HepG2 (cell line): ENCODE results near the gene SSBP2. TPM values are rescaled to one million over a fixed set of nuclear protein-coding genes. Genes with fewer than 3 reads are reported as not detected.

Experiments used
- BRD4 ChIP-seq: sonication (generic); formaldehyde crosslinking; IDR thresholded peaks from 2 replicates; pipeline ENCODE4 v1.4.0; 2020; ENCODE audit warnings: missing genetic modification reagents
- CAMTA2 ChIP-seq: sonication (generic); formaldehyde crosslinking; IDR thresholded peaks from 2 replicates; pipeline ENCODE4 v1.4.0; 2020; ENCODE audit warnings: mild to moderate bottlenecking, missing genetic modification reagents, borderline replicate concordance
- ELF4 ChIP-seq: sonication (generic); formaldehyde crosslinking; IDR thresholded peaks from 2 replicates; pipeline ENCODE4 v1.5.0; 2020; ENCODE audit warnings: missing genetic modification reagents, mild to moderate bottlenecking, moderate library complexity, borderline replicate concordance
- HDAC6 ChIP-seq: fragments of 200-600 bp; sonication (generic); IDR thresholded peaks from 2 replicates; pipeline ENCODE4 v1.7.0; 2017; ENCODE audit warnings: mild to moderate bottlenecking, antibody characterized with exemption, low read length, low read depth
- JUN ChIP-seq: sonication (generic); formaldehyde crosslinking; IDR thresholded peaks from 2 replicates; pipeline ENCODE4 v1.4.0; 2020; ENCODE audit warnings: mild to moderate bottlenecking, missing genetic modification reagents
- KDM1A ChIP-seq: IDR thresholded peaks from 2 replicates; pipeline ENCODE4 v1.6.1; 2016; ENCODE audit warnings: missing compliant biosample characterization
- KLF16 ChIP-seq, 2 experiments: sonication (generic) in 1 of 2; formaldehyde crosslinking in 1 of 2; IDR thresholded peaks; 2 replicates each; pipeline versions ENCODE4 v1.6.1 to v1.8.0; 2016 to 2023; ENCODE audit warnings: missing genetic modification reagents in 2 of 2, missing compliant biosample characterization in 1 of 2
- LCORL ChIP-seq, 2 experiments: fragments of 450-650 bp in 1 of 2; sonication (generic) in 1 of 2; formaldehyde crosslinking in 1 of 2; IDR thresholded peaks; 2 replicates each; pipeline versions ENCODE4 v1.5.0 to v1.6.1; 2017 to 2020; ENCODE audit warnings: antibody characterized with exemption in 1 of 2, missing genetic modification reagents in 1 of 2
- MTERF4 ChIP-seq: sonication (generic); formaldehyde crosslinking; IDR thresholded peaks from 2 replicates; pipeline ENCODE4 v1.8.0; 2023; ENCODE audit warnings: mild to moderate bottlenecking, missing genetic modification reagents
- PBX3 ChIP-seq: sonication (generic); formaldehyde crosslinking; IDR thresholded peaks from 2 replicates; pipeline ENCODE4 v1.8.1; 2023; ENCODE audit warnings: missing genetic modification reagents, inconsistent platforms, borderline replicate concordance
- RBAK ChIP-seq: sonication (generic); formaldehyde crosslinking; IDR thresholded peaks from 2 replicates; pipeline ENCODE4 v1.5.1; 2020; ENCODE audit warnings: mild to moderate bottlenecking, missing genetic modification reagents
- SIX1 ChIP-seq: sonication (generic); formaldehyde crosslinking; IDR thresholded peaks from 2 replicates; pipeline ENCODE4 v1.4.0; 2020; ENCODE audit warnings: missing genetic modification reagents, borderline replicate concordance
- SMAD1 ChIP-seq: sonication (generic); formaldehyde crosslinking; IDR thresholded peaks from 2 replicates; pipeline ENCODE4 v1.4.0; 2020; ENCODE audit warnings: missing genetic modification reagents, low read depth, mild to moderate bottlenecking, borderline replicate concordance
- SMC3 ChIP-seq: IDR thresholded peaks from 2 replicates; pipeline ENCODE4 v1.6.1; 2011; ENCODE audit warnings: low read length, improper control_type of control experiment
- SNAPC4 ChIP-seq: sonication (generic); formaldehyde crosslinking; IDR thresholded peaks from 2 replicates; pipeline ENCODE4 v1.4.0; 2020; ENCODE audit warnings: mild to moderate bottlenecking, missing genetic modification reagents
- SRSF4 ChIP-seq: fragments of 200-400 bp; formaldehyde crosslinking; IDR thresholded peaks from one replicate; pipeline ENCODE4 v1.6.1; 2018; ENCODE audit warnings: mild to moderate bottlenecking, low read depth, low read length, moderate library complexity; ENCODE audit not compliant: poor library complexity, severe bottlenecking
- TCF7 ChIP-seq: sonication (generic); IDR thresholded peaks from 2 replicates; pipeline ENCODE4 v1.6.1; 2016; ENCODE audit warnings: antibody characterized with exemption, low read depth
- TSC22D2 ChIP-seq: sonication (generic); formaldehyde crosslinking; IDR thresholded peaks from 2 replicates; pipeline ENCODE4 v1.5.1; 2020; ENCODE audit warnings: missing genetic modification reagents, mild to moderate bottlenecking, borderline replicate concordance
- U2AF1 ChIP-seq: fragments of 200-400 bp; formaldehyde crosslinking; optimal IDR thresholded peaks from 2 replicates; pipeline ENCODE3; 2017; ENCODE audit warnings: mild to moderate bottlenecking, low read depth, low read length
- ZBTB42 ChIP-seq: sonication (generic); formaldehyde crosslinking; IDR thresholded peaks from 2 replicates; pipeline ENCODE4 v1.5.0; 2020; ENCODE audit warnings: mild to moderate bottlenecking, missing genetic modification reagents
- ZNF430 ChIP-seq: sonication (generic); formaldehyde crosslinking; IDR thresholded peaks from 2 replicates; pipeline ENCODE4 v1.9.0; 2021; ENCODE audit warnings: mild to moderate bottlenecking, missing genetic modification reagents
- ZNF556 ChIP-seq: sonication (generic); formaldehyde crosslinking; IDR thresholded peaks from 2 replicates; pipeline ENCODE4 v1.4.0; 2020; ENCODE audit warnings: mild to moderate bottlenecking, missing genetic modification reagents, borderline replicate concordance
- ZNF678 ChIP-seq: sonication (generic); formaldehyde crosslinking; IDR thresholded peaks from 2 replicates; pipeline ENCODE4 v1.4.0; 2020; ENCODE audit warnings: mild to moderate bottlenecking, missing genetic modification reagents
- ZSCAN30 ChIP-seq: sonication (generic); formaldehyde crosslinking; IDR thresholded peaks from 2 replicates; pipeline ENCODE4 v1.5.0; 2020; ENCODE audit warnings: mild to moderate bottlenecking, missing genetic modification reagents
- polyA plus RNA-seq, 8 experiments: library from polyadenylated mRNA; depleted of rRNA in 3 of 8; stranded (reverse) in 7 of 8; unstranded in 1 of 8; fragments of >200 nt; fragmentation: Illumina TruSeq in 4 of 8; extraction: Trizol in 4 of 8; gene quantifications; 2 replicates each; pipeline versions ENCODE4 v1.2.1 to v1.2.3, GENCODE V29; 2011 to 2016; ENCODE audit warnings: low read depth in 4 of 8, missing spikeins in 1 of 8, mixed read lengths in 1 of 8; ENCODE audit not compliant: insufficient read depth in 1 of 8
- total RNA-seq, 5 experiments: library from RNA; depleted of rRNA; stranded (reverse); fragments of >200 nt; fragmentation: Illumina TruSeq; extraction: Trizol; gene quantifications; 2 replicates each; pipeline ENCODE4 v1.2.3, GENCODE V29; 2016; ENCODE audit warnings: low read depth in 1 of 5

Gene SSBP2
- total and polyA plus RNA-seq, 2 of the 13 experiments (the other 11 are each of a cell fraction or from before 2014, with no cell fraction given): 0.16 TPM; not detected in 1

GRCh38 chr5:81450940-81451339 lies 300.0 kb downstream of the SSBP2 start (continued):
- no peak for TF ChIP-seq BRD4
- no peak for TF ChIP-seq ZNF678 (CRISPR knock-in tag)
- TF ChIP-seq ELF4: no peak
- TF ChIP-seq SIX1 (CRISPR knock-in tag): no peak
- no peak for TF ChIP-seq RBAK (CRISPR knock-in tag)
- TF ChIP-seq SNAPC4 (CRISPR knock-in tag): no peak
- TF ChIP-seq SMAD1 (CRISPR knock-in tag): no peak
- no peak for TF ChIP-seq ZNF556 (CRISPR knock-in tag)
- TF ChIP-seq U2AF1: no peak
- TF ChIP-seq LCORL (IDR thresholded peaks at IDR 0.05): peak; percentile 45; the same call in 1 of the 2 replicates
- no peak for TF ChIP-seq LCORL (CRISPR knock-in tag; IDR thresholded peaks at IDR 0.05)
- no peak for TF ChIP-seq TSC22D2 (CRISPR knock-in tag)
- TF ChIP-seq ZSCAN30 (CRISPR knock-in tag): no peak
- no peak for TF ChIP-seq TCF7
- TF ChIP-seq KLF16 (CRISPR knock-in tag; IDR thresholded peaks at IDR 0.05): 0 out of 4 replicates have a peak, but pooled peaks of 1 of the 2 experiments have one; percentile 36
- TF ChIP-seq JUN: no peak
- TF ChIP-seq SMC3: no peak
- no peak for TF ChIP-seq KDM1A
- no peak for TF ChIP-seq HDAC6
- no peak for TF ChIP-seq MTERF4 (CRISPR knock-in tag)
- no peak for TF ChIP-seq PBX3 (CRISPR knock-in tag)
- TF ChIP-seq SRSF4: no peak
- TF ChIP-seq ZBTB42 (CRISPR knock-in tag): no peak
- TF ChIP-seq CAMTA2 (CRISPR knock-in tag): no peak
- TF ChIP-seq ZNF430 (CRISPR knock-in tag): no peak
